NCI-H1105 treated with DMSO at 0.1 percent for 48 hours (cell line): ENCODE measurements around the gene CACNA1C.

Experiments
- DNase-seq: peaks from one replicate; lab custom pipeline; 2025; lab: John Stamatoyannopoulos, UW

CACNA1C gene

DNA sequence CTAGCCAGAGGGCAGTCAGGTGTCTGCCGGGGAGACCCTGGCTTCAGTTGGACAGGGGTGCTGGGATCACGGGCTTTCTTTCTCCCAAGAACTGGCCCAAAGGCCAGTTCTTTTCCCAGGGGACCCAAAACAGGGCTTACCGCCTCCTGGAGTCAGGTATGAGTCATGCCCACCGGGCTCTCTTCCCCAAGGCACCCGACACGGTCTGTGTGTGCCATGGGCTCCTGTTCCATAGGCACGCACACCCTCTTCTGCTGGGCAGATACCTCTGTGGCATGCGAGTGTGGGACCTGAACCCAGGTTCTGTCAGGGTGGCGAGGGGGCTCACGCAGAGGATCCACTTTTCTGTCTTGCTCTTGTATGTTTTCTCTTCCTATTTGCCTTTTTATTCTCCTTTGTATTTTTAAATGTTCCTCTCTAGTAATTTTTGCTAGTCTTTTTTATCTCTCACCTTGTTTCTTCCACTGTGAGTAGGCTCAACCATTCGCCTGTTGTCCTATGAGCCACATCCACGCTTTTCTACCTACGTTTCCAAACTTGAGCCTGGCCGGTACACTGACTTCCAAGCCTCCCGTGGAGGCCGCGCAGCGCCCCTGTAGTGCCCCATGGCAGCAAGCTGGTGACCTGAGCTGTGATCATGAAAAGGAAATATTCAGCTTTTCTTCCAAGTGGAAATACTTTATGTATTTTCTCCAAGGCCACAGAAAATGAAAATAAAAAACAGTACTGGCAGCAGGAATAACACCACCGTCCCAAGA is 362.2 kb downstream of the CACNA1C start:
- no peak for DNase-seq

DNA sequence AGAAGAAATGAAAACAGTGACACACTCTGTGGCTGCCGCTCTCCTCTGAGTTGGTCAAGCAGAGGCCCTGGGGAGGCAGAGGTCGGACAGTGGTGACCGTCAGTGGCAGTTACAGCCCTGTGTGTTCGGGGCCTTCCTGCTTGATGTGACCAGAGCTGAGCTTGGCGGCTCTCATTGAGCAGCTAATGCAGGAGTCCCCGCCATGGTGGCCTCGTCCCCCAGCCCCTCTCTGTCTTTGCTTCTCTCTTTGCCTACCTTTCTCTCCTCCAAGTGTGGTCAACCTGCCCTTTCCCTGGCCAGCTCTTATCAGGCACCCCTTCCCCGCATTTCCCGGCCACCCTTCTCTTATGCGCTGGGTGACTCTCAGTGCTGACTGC is 362.8 kb downstream of the CACNA1C start:
- no peak for DNase-seq

- no peak for DNase-seq
These were observed 363.4 kb downstream of the CACNA1C start for GRCh38 chr12:2416158-2416557.

DNA sequence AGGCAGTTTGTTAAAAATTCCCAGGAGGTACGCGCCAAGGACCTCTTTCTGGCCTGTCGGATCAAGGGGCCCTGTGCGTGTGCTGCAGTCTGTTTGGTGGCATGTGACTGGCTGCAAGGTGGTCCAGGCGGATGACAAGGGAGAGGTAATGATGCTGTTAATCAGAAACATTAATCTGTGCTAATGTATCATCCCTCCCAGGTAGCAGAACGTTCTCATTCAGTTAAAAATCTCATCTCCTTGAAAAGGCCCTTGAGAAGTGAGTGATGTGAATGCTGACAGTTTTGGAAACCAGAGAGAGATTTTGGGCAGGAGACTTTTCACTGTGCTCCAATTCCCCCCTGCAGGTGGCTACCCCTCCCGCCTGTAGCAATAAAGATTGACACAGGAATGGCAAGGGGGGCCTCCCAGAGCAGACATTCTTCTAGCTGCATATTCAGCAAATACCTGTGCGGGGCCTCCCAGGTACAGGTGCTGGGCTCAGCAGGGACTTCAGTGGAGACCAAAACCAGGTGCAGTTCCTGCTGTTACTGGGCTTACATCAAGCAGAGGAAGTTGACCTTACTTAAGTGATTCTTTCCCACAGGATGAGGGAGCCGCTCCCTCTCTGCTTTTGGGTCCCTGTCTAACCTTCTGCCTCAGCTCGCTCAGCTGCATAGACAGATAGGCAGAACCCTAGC is 364.8 kb downstream of the CACNA1C start:
- DNase-seq, result no peak

- no peak for DNase-seq
These were observed 365.8 kb downstream of the CACNA1C start for GRCh38 chr12:2418579-2418978.

- DNase-seq, result no peak
These were observed 369.8 kb downstream of the CACNA1C start for GRCh38 chr12:2422591-2422990.

DNA sequence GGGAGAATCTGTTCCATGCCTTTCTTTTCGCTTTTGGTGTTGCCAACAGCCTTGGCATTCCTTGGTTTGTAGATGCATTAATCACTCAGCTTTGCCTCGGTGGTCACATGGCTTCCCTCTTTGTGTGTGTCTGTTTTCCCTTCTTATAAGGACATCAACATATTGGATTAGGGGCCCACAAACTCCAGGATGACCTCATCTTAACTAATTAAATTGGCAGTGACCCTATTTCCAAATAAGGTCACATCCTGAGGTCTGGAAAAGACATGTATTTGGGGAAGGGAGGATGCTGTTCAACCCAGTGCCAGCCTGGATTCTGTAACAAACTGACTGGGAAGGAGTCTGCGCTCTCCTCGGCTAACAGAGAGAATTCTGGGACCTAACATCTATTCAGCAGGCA is 376.2 kb downstream of the CACNA1C start:
- no peak for DNase-seq

GRCh38 chr12:2431810-2432209 is 379.0 kb downstream of the CACNA1C start:
- no peak for DNase-seq

DNA sequence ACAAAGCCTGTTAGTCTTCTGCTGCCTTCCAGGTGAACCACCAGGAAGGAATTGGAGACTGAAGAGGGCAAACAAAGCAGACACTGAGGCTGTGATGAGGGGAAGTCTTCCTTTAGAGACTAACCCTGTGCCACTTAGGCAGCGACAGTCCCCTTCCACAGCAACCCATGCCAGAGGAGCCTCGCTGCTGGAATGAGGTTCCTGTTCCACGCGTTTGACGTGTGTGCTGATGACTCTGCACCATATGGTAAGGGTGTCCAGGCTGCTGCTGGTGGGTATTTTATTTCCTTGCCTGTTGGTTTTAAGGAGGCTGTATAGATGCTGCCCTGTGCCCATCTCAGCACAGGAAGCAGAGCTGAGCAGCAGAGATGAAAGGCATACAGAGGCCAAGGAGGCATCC is 380.1 kb downstream of the CACNA1C start:
- DNase-seq, result no peak

DNA sequence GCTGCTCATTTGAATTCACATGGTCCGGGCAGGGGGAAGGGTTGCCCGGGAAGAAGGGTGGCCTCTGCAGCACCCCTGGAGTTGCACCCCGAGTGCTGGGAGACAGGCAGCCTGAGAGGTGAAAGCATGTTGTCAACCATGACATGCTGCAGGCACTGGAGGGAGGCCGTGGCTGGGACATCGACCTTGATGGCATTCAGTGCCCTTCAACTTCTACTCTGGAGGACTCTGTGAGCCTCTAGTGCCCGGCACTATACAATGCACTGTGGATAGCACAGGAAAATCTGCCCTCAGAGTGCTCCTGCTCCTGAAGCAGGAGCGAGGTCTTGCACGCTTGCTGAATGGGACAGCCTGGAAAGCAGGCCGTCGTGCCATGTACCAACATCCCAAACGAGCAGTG is 382.7 kb downstream of the CACNA1C start:
- no peak for DNase-seq

GRCh38 chr12:2439332-2440100 is 386.7 kb downstream of the CACNA1C start:
- no peak for DNase-seq

DNA sequence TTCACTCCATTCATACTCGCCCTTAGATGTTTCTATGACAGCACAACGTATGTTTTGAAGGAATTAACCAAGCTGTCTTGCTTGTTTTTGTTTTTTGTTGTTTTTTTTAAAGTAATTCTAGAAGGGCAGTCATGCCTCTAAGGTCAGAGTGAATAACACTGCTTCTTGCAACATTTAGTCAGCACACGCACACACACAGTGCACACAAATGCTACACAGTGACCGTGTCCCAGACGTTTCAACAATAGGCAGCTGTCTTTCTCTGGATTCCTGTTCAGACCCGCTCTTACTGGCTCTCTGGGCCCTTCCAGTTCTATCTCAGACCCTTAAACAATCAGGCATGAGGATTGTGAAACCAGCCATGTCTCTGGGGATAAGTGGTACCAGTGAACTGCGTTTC is 391.0 kb downstream of the CACNA1C start:
- DNase-seq, result no peak

DNA sequence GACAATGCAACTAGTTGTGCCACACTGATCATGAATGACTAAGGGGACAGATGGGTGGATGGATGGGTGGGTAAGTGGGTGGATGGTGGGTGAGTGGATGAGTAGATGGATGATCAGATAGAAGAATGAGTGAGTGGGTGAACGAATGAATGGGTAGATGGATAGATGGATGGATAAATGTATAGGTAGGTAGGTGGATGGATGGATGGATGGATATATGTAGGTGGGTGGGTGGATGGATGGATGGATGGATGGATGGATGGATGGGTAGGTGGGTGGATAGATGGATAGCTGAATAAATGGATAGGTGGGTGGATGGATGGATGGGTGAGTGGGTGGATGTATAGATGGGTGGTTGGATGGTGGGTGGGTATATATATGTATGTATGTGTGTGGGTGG is 393.2 kb downstream of the CACNA1C start:
- DNase-seq, result no peak

- no peak for DNase-seq
These were observed 395.1 kb downstream of the CACNA1C start for GRCh38 chr12:2447861-2448260.

DNA sequence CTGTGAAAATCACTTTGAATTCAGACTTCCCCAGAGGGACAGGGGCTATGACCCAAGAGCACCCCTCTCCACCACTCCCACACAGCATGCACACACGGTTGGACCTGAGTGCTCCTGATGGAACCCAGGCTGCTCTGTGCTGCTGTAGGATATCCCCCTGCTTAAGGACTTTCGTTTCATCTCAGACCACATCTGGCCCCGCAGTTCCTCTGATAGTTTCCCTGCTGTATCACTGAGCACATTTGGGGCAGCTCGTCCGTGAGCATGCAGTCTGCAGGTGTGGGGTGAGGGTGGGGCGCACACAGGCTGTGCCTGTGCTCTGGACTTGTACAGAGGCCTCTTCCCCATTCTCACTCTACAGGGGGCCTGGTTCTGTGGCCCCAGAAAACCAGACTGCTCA is 396.8 kb downstream of the CACNA1C start:
- no peak for DNase-seq

DNA sequence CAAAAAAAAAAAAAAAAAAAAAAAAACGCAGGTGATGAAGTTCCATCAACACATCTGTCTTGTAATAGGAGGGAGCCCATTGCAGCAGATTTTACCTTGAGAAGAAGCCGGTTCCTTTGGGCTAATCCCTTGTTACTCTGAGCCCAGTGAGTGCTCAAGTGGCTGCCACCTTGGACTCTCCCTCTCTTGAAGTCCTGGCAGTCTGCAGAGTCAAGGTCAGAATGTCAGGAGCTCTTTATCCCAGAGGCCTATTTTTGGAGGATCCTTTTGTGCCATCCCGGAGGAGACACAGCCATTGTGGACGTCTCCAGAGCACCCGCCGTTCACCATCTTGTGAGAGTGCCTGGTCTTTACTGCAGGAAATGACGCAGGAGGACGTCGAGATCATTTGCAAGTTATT is 397.8 kb downstream of the CACNA1C start:
- DNase-seq, result no peak

GRCh38 chr12:2451025-2451424 is 398.2 kb downstream of the CACNA1C start:
- no peak for DNase-seq

DNA sequence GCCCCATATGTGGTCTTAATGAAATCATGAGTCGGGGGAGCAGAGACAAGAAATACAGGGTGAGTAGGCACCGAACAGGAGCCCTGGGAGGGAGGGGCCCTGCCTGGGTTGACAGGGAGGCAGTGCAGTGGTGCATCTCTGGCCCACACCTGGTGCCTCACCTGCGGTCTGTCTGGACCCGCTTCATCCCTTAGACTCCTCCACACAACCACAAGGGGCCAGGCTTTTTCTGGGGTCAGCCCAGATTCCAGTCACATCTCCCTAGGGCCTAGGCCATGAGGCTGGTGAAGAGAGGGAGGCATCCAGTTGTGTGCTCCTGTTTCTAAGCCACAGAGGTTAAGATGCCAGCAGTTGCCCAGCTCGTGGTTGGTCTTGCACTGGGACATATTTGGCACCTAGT is 398.7 kb downstream of the CACNA1C start:
- DNase-seq, result no peak

GRCh38 chr12:2453076-2453760 is 400.4 kb downstream of the CACNA1C start:
- DNase-seq, result no peak

- no peak for DNase-seq
These were observed 400.9 kb downstream of the CACNA1C start for GRCh38 chr12:2453761-2454090.

DNA sequence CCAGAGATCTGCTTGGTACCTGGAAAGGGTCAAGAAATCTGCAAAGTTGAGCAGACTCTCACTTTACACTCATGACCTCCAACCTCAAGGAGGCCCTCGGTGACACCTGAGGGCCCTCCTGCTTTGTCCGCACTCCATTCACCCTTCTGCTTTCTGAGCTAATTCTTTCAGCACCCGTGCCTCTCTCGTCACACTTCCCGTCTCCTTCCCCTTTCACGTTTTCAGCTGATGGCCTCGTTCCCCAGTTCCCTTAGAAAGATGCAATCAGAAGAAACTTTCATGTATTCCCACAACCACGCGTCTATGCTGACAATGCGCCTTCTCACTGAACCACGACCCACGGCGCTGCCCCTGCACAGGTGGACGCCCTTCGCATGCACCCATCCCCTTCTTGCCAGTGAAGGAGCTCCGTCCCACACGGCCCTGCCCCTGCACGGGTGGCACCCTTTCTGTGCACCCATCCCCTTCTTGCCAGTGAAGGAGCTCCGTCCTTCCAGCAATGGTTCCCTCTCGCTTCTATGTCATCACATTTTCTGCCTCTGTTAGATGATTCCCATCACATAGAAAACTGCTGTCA is 401.9 kb downstream of the CACNA1C start:
- no peak for DNase-seq

GRCh38 chr12:2455410-2455809 is 402.6 kb downstream of the CACNA1C start:
- DNase-seq, result no peak
